Kidney (tissue), 22 donors: ENCODE results near the gene SRRM3. TPM values are rescaled to one million over a fixed set of nuclear protein-coding genes. Genes with fewer than 3 reads are reported as not detected.
"Not testable (repeated sequence)": the region's sequence is repeated elsewhere in the genome, so short reads cannot be mapped to it uniquely, and the experiment has no call there.

ENCODE experiments used
- DNase-seq, 5 donors: peaks; one replicate each; pipeline ENCODE4 v3.0.0-alpha.2; 2013 to 2020
- FAIRE-seq: peaks from 2 replicates; lab custom pipeline; 2012; peaks lifted over from hg19 to GRCh38; lab: Jason Lieb, UNC
- H3K27ac ChIP-seq, 2 donors: one replicate each; pipeline ENCODE4 v1.7.0; 2013; ENCODE audit warnings: low read depth in 2 of 2, low read length in 2 of 2, inconsistent platforms in 1 of 2
- H3K27me3 ChIP-seq: one replicate; pipeline ENCODE4 v1.7.1; 2013; ENCODE audit warnings: low read length, inconsistent platforms; ENCODE audit not compliant: control insufficient read depth, insufficient read depth
- H3K36me3 ChIP-seq, 3 donors: one replicate each; pipeline versions ENCODE4 v1.7.0 to v1.7.1; 2013; ENCODE audit warnings: low read length in 3 of 3, control low read depth in 1 of 3, inconsistent platforms in 1 of 3; ENCODE audit not compliant: insufficient read depth in 3 of 3, control insufficient read depth in 2 of 3
- H3K4me1 ChIP-seq, 3 donors: one replicate each; pipeline versions ENCODE4 v1.7.0 to v1.7.1; 2013; ENCODE audit warnings: low read length in 3 of 3, inconsistent platforms in 1 of 3, low read depth in 1 of 3; ENCODE audit not compliant: control insufficient read depth in 2 of 3, insufficient read depth in 2 of 3
- H3K4me3 ChIP-seq, 3 donors: one replicate each; pipeline versions ENCODE4 v1.7.0 to v1.8.1; 2013; ENCODE audit warnings: low read length in 3 of 3, control low read depth in 1 of 3, inconsistent platforms in 1 of 3
- H3K9ac ChIP-seq, 3 donors: one replicate each; pipeline versions ENCODE4 v1.7.0 to v1.7.1; 2013; ENCODE audit warnings: low read length in 3 of 3, control low read depth in 1 of 3, inconsistent platforms in 1 of 3
- H3K9me3 ChIP-seq, 3 donors: one replicate each; pipeline versions ENCODE4 v1.7.0 to v1.7.1; 2013; ENCODE audit warnings: low read length in 3 of 3, control low read depth in 1 of 3, inconsistent platforms in 1 of 3; ENCODE audit not compliant: control insufficient read depth in 2 of 3, insufficient read depth in 1 of 3
- intact Hi-C: fragments of 100-400 bp; cut with DNase I; formaldehyde crosslinking; loops from one replicate; pipeline ENCODE4 v1.11.1; 2022
- long read RNA-seq, 10 donors: library from polyadenylated mRNA in 1 of 10; unstranded in 1 of 10; transcript quantifications; one replicate each; pipeline ENCODE4 v2.0.0 and lab custom pipeline, GENCODE V29; 2021 to 2026
- polyA plus RNA-seq: library from polyadenylated mRNA; stranded (reverse); fragments of 350-450 nt; fragmentation: Illumina TruSeq; extraction: RNeasy Lipid Tissue Mini Kit (QIAGEN cat#74804); gene quantifications from one replicate; pipeline ENCODE4 v1.2.3, GENCODE V29; 2014; ENCODE audit warnings: low read depth, low replicate concordance; ENCODE audit not compliant: insufficient read depth
- total RNA-seq: library from RNA; stranded (reverse); fragmentation: NEBNext Ultra II Directional; extraction: Animal tissue kit (Norgen Biotek cat#: 25700); gene quantifications from one replicate; pipeline ENCODE4 v1.2.1, GENCODE V29; 2021
- TF ChIP-seq, protein P1 (sequence below): IDR thresholded peaks from 3 replicates; pipeline ENCODE4 v1.5.1; 2012; ENCODE audit warnings: mild to moderate bottlenecking, moderate library complexity, borderline replicate concordance; ENCODE audit not compliant: insufficient read depth; ENCODE audit errors: extremely low read depth
- donor health status: control.
- donor health status: control.
- donor health status: control.
- donor health status: control.
- donor health status: control.
- donor health status: DM: yes; HTN: yes; CAD: no.
- donor health status: Normal renal cell carcinoma (clear cell type).

Gene SRRM3, protein sequence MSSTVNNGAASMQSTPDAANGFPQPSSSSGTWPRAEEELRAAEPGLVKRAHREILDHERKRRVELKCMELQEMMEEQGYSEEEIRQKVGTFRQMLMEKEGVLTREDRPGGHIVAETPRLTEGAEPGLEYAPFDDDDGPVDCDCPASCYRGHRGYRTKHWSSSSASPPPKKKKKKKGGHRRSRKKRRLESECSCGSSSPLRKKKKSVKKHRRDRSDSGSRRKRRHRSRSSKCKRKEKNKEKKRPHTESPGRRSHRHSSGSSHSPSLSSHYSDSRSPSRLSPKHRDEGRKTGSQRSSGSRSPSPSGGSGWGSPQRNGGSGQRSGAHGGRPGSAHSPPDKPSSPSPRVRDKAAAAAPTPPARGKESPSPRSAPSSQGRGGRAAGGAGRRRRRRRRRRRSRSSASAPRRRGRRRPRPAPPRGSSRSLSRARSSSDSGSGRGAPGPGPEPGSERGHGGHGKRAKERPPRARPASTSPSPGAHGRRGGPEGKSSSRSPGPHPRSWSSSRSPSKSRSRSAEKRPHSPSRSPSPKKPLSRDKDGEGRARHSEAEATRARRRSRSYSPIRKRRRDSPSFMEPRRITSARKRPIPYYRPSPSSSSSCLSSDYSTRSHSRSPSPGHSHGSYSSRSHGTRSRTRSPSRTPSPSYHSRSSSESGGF
- 1.0 TPM for total RNA-seq
- 0.99 TPM for polyA plus RNA-seq
- long read RNA-seq, donor 1, result 0 reads
- long read RNA-seq, donor 2, result 0 reads
- long read RNA-seq, donor 3, result 0 reads
- long read RNA-seq, donor 4, result 0 reads
- long read RNA-seq, donor 5, result 0 reads
- long read RNA-seq, donor 6, partial matches to known transcripts, result 0 of 1 reads
- long read RNA-seq, donor 6, other reads (novel, unspliced or antisense), result 0 of 1 reads
- long read RNA-seq, donor 7, partial matches to known transcripts, result 1 of 4 reads
- long read RNA-seq, donor 7, other reads (novel, unspliced or antisense), result 3 of 4 reads
- long read RNA-seq, donor 8, result 0 reads
- long read RNA-seq, donor 9, result 0 reads
- long read RNA-seq, donor 10, result 0 reads

GRCh38 chr7:76201732-76202665 is at the start of gene SRRM3:
SRRM3 (plus strand) TSS chr7:76201896; CDS start chr7:76235067, 33,171 bp downstream.
- no peaks in the 10 kb centered on the region for H3K36me3 ChIP-seq
- H3K9ac ChIP-seq, result no peak within 1 kb of the TSS
- H3K9me3 ChIP-seq, result no peaks in the 10 kb centered on the region
- DNase-seq (peak; percentile 83 to 91 (median 86)), FAIRE-seq (no peak)
- H3K4me1 ChIP-seq, result no peaks in the 10 kb centered on the region
- no peaks in the 10 kb centered on the region for H3K27me3 ChIP-seq
- intact Hi-C loops, result no loop called here
- no peak within 1 kb of the TSS for H3K27ac ChIP-seq
- no peak within 1 kb of the TSS for H3K4me3 ChIP-seq
- TF ChIP-seq, protein P1, sequence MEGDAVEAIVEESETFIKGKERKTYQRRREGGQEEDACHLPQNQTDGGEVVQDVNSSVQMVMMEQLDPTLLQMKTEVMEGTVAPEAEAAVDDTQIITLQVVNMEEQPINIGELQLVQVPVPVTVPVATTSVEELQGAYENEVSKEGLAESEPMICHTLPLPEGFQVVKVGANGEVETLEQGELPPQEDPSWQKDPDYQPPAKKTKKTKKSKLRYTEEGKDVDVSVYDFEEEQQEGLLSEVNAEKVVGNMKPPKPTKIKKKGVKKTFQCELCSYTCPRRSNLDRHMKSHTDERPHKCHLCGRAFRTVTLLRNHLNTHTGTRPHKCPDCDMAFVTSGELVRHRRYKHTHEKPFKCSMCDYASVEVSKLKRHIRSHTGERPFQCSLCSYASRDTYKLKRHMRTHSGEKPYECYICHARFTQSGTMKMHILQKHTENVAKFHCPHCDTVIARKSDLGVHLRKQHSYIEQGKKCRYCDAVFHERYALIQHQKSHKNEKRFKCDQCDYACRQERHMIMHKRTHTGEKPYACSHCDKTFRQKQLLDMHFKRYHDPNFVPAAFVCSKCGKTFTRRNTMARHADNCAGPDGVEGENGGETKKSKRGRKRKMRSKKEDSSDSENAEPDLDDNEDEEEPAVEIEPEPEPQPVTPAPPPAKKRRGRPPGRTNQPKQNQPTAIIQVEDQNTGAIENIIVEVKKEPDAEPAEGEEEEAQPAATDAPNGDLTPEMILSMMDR, result peak; percentile 82

- no peak overlapping the region for H3K27ac ChIP-seq
- FAIRE-seq, result no peak
- H3K27me3 ChIP-seq, result no peaks in the 10 kb centered on the region
- TF ChIP-seq, protein P1, result no peak
- DNase-seq, result no peak
- no peaks in the 10 kb centered on the region for H3K36me3 ChIP-seq
- H3K9ac ChIP-seq, result no peak overlapping the region
- H3K4me3 ChIP-seq, result no peak overlapping the region
- H3K9me3 ChIP-seq, result no peaks in the 10 kb centered on the region
- no peaks in the 10 kb centered on the region for H3K4me1 ChIP-seq
- intact Hi-C loops, result no loop called here
Measured at GRCh38 chr7:76151932-76152331, 49.8 kb upstream of the SRRM3 start.

DNA sequence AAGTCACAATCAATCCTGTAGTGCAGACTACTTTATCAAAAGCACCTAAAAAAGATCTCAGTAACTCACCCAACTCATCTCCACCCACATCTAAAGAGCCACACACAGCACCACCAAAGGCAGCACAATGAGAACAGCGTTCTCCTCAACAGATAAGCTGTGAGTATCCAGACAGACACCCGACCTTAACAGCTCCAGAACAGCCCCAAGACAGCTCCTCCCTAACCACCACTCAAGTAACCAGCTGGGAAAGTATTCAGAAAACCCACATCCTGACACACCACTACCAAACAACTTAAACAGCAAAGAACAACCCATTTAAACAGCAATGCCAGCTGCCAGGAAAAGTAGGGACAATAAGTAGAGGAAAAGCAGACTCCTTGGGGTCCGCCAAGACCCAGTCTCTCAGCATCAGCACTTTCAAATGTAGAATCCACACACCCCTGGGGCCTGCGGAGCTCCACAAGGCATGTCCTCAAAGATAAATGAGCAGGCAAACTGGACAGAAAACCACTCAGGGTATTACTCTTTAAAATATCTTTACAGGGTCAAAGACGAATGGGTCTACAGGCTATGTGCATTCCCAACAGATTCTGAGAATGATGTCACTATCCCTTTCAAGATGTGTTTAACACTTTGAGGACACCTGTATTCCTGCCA is 48.0 kb upstream of the SRRM3 start:
- DNase-seq, intact Hi-C loops, H3K4me1 ChIP-seq, FAIRE-seq, H3K9me3 ChIP-seq, H3K27me3 ChIP-seq, H3K27ac ChIP-seq, H3K9ac ChIP-seq, H3K36me3 ChIP-seq, H3K4me3 ChIP-seq: not testable (repeated sequence)
